DMS153 (cell line): ENCODE measurements around the gene INMT.
"Not testable (repeated sequence)": the region's sequence is repeated elsewhere in the genome, so short reads cannot be mapped to it uniquely, and the experiment has no call there.

Experiments
- DNase-seq: peaks from one replicate; lab custom pipeline; 2025; lab: John Stamatoyannopoulos, UW

Gene INMT

GRCh38 chr7:30751696-30752273 lies at the start of gene INMT:
TSS of gene INMT (plus strand) at chr7:30752135. CDS start at chr7:30752151, 16 bp downstream.
- no peak for DNase-seq

GRCh38 chr7:30702200-30702599 lies 49.7 kb upstream of the INMT start:
- DNase-seq = no peak

- DNase-seq = no peak
Measured at GRCh38 chr7:30703756-30704155, 48.2 kb upstream of the INMT start.

DNA sequence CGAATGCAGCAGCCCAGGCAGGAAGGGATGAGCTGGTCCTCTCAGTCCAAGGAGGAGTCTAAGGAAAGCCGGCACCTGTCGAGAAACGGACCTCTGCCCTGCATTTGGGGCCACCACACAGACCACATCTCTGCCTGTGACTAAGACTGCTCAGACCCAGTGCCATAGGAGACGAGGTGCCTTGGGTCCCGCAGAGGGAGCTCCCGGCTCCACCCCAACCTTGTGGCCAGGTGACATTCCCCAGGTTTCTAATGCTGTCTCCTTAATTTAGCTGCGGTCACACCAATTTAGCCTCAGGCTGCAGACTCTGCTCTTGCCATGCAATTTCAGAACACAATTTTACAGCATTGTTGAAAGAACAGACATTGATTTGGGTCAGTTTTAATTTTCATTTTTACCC lies 46.9 kb upstream of the INMT start:
- no peak for DNase-seq

- DNase-seq = no peak
Measured at GRCh38 chr7:30705596-30705995, 46.3 kb upstream of the INMT start.

GRCh38 chr7:30706316-30706715 lies 45.6 kb upstream of the INMT start:
- DNase-seq = no peak

GRCh38 chr7:30706908-30707307 lies 45.0 kb upstream of the INMT start:
- no peak for DNase-seq

GRCh38 chr7:30707391-30708357 lies 44.3 kb upstream of the INMT start:
- DNase-seq = no peak

GRCh38 chr7:30708412-30708811 lies 43.5 kb upstream of the INMT start:
- no peak for DNase-seq

DNA sequence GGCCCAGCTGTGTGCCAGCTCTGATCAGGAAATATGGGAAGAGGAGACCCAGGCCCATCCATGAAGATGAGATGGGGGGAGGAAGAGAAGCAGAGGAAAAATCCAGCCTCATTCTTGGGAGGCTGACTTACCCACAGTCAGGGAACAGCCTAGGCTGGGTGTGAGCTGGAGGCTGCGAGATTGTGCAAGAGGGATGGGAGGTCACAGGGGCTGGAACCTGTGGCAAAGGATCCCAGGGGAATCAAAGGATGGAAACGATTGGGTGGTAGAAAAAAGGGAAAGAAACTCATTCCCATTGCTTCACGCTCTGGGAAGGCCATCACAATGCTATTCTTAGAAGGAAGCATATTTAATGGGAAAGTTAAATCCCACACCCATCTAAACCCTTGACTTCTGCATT lies 43.0 kb upstream of the INMT start:
- no peak for DNase-seq

DNA sequence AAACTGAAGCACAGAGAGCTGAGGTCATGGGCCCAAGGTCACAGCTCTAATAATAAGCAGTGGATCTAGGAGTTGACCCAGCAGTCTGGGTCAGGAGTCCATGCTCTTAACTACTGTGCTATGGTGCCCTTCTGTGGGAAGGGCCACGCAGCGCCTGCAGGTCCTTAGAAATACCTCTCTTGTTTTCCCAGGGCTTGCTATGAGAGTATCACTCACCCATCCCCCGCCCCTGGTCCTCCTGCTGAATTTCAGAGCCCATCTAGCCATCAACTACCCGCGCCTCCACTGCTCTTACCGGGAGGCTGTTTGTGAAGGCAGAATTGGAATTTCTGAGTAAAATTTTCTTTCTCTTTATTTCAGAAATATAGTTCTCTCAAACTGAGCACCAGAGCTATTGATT lies 42.4 kb upstream of the INMT start:
- no peak for DNase-seq

GRCh38 chr7:30710669-30711068 lies 41.3 kb upstream of the INMT start:
- no peak for DNase-seq

DNA sequence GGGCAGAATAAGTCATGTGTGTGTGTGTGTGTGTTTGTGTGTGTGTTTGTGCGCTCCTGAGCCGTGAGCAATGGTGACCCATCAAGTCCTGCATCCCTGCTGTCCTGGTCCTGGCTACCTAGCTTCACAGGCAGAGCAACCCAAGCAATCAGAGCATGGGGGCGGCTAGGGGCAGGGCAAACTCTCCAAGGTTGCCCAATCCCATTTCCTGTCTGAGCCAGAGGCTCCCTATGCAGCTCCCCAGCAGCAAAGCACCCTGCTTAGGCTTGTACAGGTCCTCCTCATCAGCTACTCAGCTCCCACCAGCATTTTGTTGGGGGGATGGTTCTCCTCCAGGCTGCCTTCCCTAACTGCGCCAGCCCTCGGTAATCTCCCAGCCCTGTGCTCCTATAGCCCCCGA lies 38.5 kb upstream of the INMT start:
- DNase-seq = no peak

- DNase-seq = no peak
Measured at GRCh38 chr7:30714129-30714528, 37.8 kb upstream of the INMT start.

DNA sequence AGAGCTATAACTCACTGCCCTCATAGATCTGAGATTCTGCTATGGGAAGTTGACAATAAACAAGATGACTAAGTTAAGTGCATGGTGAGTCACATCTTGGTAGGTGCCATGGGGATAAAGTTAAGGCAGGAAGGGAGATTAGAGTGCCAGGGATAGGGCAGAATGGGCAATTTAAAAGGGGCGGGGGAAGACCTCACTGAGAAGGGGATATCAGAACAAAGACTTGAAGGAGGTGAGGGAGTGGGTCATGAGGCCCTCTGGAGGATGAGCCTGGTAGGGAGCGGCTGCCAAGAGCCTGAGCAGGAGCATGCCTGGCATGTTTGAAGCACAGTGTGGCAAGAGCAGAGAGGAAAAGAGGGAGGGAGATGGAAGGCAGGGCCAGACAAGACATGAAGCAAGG lies 34.8 kb upstream of the INMT start:
- DNase-seq = no peak

- not testable (repeated sequence) for DNase-seq
Measured at GRCh38 chr7:30719434-30719833, 32.5 kb upstream of the INMT start.

GRCh38 chr7:30721211-30721610 lies 30.7 kb upstream of the INMT start:
- DNase-seq = no peak

- DNase-seq = no peak
Measured at GRCh38 chr7:30722187-30722586, 29.7 kb upstream of the INMT start.

- no peak for DNase-seq
Measured at GRCh38 chr7:30722671-30723070, 29.3 kb upstream of the INMT start.

DNA sequence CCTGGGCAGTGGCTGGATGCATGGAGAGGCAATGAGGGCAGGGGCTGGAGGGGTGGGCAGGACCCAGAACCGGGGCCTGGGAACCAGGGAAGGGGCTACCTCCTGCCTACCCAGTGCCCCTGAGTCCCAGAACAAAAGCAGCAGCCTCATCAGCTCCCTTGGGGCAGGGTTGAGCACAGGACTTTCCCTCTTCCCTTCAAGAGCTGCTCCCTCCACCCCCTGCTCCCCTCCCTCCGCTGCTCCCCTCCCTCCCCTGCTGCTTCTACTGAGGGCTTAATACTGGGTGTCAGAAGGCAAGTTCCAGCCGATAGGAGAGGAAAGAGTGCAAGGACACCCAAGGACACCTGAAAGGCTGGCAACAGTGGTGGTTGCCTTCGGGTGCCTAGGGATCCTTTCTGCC lies 28.2 kb upstream of the INMT start:
- no peak for DNase-seq

DNA sequence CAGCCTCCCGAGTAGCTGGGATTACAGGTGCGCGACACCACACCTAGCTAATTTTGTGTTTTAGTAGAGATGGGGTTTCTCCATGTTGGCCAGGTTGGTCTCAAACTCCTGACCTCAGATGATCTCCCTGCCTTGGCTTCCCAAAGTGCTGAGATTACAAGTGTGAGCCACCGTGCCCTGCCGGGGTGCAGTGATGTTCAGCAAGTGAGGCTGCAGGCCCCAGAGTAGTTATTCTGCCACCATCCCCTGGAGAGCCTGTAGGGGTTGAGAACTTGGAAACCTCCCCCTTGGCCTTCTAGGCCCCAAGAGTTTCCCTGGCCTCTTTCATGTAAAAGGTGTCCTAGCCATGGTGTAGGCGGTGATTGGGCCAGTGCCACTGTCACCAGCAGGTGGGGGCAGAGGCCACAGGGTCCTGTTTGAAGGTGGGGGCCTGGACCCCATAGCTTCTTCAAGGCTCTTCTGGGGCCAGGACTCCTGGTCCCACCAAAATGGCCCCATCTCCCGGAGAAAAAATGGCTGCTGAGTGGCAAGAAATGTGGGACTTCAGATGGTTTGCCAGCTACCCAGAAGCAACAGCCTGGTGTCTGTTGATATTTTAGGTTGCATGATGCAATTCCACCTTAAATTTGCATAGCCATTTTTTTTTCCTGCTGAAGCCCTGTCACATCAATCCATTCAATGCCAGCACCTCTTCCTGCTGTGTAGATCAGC lies 25.5 kb upstream of the INMT start:
- DNase-seq = no peak

DNA sequence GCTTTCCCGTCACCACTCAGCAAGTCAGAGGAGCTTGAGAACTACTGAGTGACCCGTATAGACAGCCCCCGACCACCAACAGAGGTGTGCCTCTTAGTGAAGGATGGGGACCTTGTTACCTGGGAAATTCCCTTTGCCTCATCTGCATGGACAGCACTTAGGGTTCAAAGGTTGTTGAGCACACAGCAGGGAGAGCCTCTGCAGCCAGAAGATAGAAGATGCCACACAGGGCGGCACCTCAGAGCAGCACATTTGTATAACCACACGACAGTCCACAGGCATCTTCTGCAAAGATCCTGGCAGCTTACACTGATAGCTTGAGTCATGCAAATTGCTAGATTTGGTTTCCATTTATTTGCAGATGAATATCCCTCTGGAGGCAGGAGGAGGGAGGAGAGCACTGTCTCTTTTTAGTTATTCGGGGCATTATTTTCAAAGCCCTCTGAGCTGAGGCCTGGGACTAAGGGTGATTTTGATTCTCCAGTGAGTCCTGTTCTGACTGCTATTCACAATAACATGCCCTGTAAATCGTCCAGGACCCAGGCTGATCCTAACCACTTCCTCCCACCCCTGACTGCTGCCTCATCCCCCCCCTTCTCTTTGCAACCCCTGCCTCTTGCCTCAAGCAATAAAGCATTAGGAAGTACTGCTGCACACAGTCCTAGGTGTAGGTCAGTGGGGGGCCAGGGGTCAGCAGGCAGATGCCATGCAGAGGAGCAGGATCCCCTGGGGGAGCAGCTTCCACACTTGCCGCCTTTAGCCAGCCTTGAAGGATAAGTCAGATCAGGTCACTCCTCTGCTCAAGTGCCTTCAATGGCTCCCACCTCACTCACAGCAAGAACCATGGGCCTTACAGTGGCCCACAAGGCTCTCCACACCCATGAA lies 24.6 kb upstream of the INMT start:
- DNase-seq = no peak
